Activated CD4-positive, alpha-beta T cell treated with anti-CD3 and anti-CD28 coated beads for 24 hours (primary cell): ENCODE measurements around the gene HCN3.
"Not testable (repeated sequence)": the region's sequence is repeated elsewhere in the genome, so short reads cannot be mapped to it uniquely, and the experiment has no call there.

Experiments used
- DNase-seq, 2 donors: peaks; one replicate each; pipeline ENCODE4 v3.0.0-alpha.2; 2020; ENCODE audit warnings: low read depth in 2 of 2

Gene HCN3

DNA sequence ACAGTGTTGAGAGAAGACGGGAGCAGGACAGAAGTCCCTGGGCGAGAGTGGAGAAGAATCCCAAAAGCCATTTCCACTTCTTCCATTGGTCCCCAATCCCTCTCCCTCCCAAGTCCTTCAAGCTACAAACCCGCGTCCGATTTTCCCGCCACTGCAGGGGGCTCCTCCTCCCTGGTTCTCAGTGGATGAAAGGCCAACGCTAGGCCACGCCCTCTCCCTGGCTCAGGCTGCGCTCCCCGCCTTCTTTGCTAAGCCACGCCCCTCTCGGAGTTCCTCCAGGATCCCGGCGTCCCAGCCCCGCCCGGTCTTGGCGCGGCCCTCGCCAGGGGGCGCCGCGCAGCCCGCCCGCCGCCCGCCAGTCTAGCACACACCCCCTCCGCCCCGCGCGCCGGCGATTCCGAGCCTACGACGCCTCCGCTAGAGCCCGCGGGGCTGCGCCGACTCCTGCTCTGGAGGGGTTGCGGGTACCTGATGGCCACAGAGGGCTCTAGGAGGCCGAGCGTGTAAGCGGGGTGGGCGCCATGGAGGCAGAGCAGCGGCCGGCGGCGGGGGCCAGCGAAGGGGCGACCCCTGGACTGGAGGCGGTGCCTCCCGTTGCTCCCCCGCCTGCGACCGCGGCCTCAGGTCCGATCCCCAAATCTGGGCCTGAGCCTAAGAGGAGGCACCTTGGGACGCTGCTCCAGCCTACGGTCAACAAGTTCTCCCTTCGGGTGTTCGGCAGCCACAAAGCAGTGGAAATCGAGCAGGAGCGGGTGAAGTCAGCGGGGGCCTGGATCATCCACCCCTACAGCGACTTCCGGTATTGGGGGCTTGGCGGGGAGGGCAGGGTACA, at the start of gene HCN3:
Gene HCN3, plus strand, starts transcription at position 394 of the 832 bp plus-strand sequence. Its CDS starts 128 bp downstream, at position 522.
- peak; percentile 96 to 98 for DNase-seq

GRCh38 chr1:155228096-155228427, 49.2 kb upstream of the HCN3 start:
- no peak for DNase-seq

GRCh38 chr1:155231302-155231701, 46.0 kb upstream of the HCN3 start:
- DNase-seq: not testable (repeated sequence)

GRCh38 chr1:155232001-155232978, 45.0 kb upstream of the HCN3 start:
- not testable (repeated sequence) for DNase-seq

GRCh38 chr1:155233502-155233901, 43.8 kb upstream of the HCN3 start:
- DNase-seq: not testable (repeated sequence)

GRCh38 chr1:155235375-155235774, 41.9 kb upstream of the HCN3 start:
- not testable (repeated sequence) for DNase-seq

GRCh38 chr1:155236451-155236850, 40.8 kb upstream of the HCN3 start:
- no peak for DNase-seq

DNA sequence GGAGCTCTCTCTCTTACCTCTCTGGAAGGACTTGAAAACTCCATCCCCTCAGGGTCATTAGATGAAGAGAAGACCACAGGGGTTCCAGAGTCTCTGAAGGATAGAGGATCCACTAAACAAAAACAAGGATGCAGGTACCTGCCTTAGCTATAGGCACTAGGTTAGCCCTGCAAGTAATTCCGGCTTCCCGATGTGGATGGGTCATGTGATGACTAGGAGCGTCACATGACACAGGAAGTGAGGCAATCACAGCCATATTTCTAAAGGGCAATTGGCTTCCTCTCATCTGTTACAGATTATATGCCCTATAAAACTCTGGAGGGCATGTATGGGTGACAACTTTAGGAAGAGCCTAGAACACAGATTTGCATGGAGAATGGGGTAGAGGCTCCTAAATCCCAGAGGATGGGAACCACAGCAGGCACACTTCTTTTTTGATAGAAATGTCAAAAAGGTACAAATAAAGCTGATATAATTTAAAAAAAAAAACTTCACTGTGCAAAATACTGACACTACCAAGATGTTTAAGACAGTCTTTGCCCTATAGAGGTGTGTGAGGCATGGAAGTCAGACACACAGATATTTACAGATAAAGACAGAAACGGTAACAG, 36.1 kb upstream of the HCN3 start:
- peak; percentile 32 to 52 for DNase-seq

DNA sequence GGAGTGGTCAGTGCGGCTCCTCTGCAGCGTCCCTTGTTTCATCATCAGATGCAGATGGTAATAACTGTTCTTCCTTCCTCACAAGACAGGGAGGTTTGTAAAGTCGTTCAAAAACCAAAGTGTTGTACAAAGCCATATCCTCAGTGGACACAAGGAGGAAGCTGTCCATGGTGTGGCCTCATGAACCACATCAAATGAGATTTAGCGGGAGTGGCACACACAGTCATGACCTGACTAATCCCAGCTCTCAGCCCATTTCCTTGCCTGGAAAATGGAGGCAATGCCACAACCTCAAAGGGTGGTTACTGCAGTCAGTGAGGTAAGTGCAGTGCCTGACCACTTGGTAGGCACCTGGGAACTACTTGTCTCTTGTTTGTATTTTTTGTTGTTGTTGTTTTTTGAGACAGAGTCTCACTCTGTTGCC, 35.4 kb upstream of the HCN3 start:
- DNase-seq: no peak

DNA sequence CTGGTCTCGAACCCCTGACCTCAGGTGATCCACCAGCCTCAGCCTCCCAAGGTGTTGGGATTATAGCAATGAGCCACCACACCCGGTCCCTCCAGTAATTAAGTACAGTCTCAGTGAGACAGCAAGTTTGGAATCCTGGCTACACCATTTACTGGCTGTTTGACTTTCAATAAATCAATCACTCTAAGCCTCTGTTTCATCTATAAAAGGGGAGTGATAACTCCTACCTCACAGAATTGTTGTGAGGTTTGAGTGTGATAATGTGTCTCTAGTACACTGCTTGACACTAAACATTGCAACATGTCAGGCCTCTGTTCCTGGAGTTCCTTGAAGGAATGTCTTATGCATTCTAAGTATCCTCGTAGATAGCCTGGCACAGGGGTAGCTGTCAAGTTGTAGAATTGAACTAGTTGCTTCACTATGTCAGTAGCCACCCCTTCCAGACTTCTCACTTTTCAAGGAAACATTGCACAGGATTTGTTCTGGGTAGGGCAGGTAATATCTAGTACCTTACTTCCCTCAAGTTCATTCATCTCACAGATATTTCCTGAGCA, 34.4 kb upstream of the HCN3 start:
- DNase-seq: no peak

DNA sequence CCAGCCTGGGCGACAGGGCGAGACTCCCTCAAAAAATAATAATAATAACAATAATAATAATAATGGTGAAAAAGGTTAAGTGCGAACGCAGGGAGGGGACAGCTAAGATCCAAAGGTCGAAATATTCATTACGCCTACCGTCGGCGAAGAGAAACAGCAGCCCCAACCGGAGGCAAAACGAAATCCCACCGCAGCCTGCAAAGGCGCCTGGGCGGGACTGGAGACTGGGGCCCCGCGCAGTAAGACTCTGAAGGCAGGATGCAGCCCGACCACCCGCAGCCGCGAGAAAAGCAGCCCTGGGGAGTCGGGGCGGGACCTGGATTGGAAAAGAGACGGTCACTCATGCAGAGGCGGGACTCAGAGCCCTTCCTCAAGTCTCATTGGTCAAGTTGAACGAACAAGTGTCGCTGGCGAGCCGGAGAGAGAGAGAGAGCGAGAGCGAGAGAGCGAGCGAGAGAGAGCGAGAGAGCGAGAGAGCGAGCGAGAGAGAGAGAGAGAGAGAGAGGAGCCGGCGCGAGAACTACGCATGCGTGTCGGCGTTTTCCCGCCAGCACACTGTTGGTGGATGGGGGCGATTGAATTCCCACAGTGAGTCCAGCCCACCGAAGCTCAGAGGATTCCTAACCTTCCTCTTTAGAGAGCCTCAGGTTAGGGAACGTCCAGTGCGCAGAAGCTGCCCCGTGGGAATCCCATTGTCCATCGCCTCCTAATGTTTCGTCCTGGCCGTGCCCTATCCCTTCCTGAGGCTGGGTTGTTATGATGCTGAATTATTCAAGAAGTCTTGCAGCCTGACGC, 32.7 kb upstream of the HCN3 start:
- DNase-seq: peak; percentile 82 to 92

GRCh38 chr1:155245163-155245524, 32.1 kb upstream of the HCN3 start:
- no peak for DNase-seq

GRCh38 chr1:155246796-155247195, 30.5 kb upstream of the HCN3 start:
- not testable (repeated sequence) for DNase-seq

- no peak for DNase-seq
Measured at GRCh38 chr1:155247667-155248553, 29.4 kb upstream of the HCN3 start.

DNA sequence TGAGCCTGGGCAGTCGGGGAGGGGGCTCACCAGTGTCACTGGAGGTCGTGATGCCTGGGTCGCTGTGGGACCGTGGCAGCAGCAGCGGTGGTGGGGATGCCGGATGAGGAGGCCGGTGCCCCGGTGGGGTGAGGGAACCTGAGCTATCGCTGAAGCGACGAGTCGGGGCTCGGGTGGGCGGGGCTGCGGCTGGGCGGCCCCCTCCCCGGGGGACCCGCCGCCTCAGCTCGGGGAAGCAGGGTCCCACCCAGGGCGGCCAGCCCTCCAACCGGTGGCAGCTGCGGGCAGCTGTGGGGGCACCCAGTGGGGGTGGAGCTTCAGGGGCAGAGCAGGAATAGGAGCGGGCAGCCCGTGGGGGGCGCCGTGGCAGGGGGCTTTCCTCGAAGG, 27.0 kb upstream of the HCN3 start:
- no peak for DNase-seq

GRCh38 chr1:155250633-155251449, 26.4 kb upstream of the HCN3 start:
- peak; percentile 96 to 97 for DNase-seq

GRCh38 chr1:155251566-155251965, 25.7 kb upstream of the HCN3 start:
- no peak for DNase-seq

DNA sequence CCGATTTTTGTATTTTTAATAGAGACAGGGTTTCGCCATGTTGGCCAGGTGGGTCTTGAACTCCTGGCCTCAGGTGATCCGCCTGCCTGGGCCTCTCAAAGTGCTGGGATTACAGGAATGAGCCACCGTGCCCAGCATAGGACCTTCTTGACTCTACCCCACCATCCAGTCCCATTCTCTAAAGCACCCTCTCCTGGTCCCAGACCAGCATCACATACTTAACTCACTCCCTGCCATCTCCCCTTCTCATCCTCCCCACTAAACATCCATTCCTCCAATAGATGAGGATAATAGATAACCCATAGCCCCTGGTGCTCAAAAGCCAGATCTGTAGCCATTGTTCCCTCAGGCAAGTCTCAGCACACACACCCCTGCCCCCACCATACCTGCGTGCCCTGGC, 24.1 kb upstream of the HCN3 start:
- no peak for DNase-seq

- DNase-seq: no peak
Measured at GRCh38 chr1:155253797-155254196, 23.5 kb upstream of the HCN3 start.
